Measurements from ENCODE around the gene C9orf78. TPM values are rescaled to one million over a fixed set of nuclear protein-coding genes. Genes with fewer than 3 reads are reported as not detected.

C9orf78 gene
- total and polyA plus RNA-seq, 2 of the 8 experiments (the other 6 are each of a cell fraction or from before 2014, with no cell fraction given) = 17.4 to 40.6 TPM

DNA sequence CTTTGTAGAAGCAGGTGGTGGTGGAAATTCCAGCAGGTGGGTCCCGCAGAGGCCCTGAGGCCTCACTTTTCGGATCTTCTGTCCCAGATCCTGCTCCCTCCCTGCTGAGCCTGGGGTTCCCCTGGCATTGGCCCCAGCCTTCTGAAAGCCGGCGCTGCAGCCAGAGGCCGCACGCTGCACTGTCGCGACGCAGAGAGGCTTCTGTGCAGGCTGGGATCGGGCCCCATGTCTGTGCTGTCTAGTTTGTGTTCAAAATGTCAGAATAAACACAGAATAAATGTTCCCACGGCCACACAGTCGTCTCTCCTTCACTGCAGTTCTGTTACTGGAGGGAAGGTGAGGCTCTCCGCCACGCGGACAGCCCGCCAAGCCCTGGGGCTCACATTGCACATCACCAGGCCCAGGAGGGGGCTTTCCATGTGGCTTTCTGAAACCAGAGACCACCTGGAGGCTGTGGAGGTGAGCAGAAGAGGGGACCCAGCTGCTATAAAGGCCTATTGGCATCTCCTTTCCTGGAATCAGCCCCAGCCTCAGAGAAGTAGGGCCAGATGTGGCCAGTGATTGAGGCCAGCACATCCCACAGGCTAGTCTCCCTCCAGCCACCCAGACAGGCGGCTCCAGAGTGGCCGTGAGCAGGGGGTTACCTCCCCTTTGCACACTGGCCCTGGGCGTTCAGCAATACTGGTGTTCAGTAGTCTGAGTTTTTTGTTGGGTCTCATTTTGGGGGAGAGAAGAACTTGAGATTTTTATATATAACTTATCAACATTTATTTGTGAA is 46.7 kb upstream of the C9orf78 start:
- no peaks in the 10 kb centered on the region for H3K79me1 ChIP-seq (ENCODE audit: low read depth, low read length)
- no peak overlapping the region for H2AK5ac ChIP-seq (ENCODE audit: low read depth, low read length)
- ChIA-PET CTCF (ENCODE audit: partially characterized antibody) (interaction anchor here (1.3 kb wide), 1 partner anchor 158 kb away, joined by 4 read pairs; no protein-coding TSS in a partner anchor), POLR2A (ENCODE audit: partially characterized antibody) (no interaction called here)
- no peak overlapping the region for H2BK15ac ChIP-seq (ENCODE audit: low read length)
- no peak overlapping the region for H3K4ac ChIP-seq (replicated peaks; ENCODE audit: insufficient read length, low read depth, low read length)
- peaks cover 0 to 4% (median 0%) of the 10 kb centered on the region in 4 experiments; a peak in 1 of 8 replicates for H3K36me3 ChIP-seq (ENCODE audit: control insufficient read depth in 2 of 4, insufficient read depth in 4 of 4, low read length in 3 of 4)
- no peaks in the 10 kb centered on the region for H3K9me3 ChIP-seq (ENCODE audit: insufficient read depth in 2 of 2, low read depth in 1 of 2, low read length in 1 of 2)
- peaks cover 0 to 25% (median 18%) of the 10 kb centered on the region in 4 experiments; a peak in 6 of 7 replicates for H3K4me1 ChIP-seq (replicated peaks in 1 of 4; ENCODE audit: control insufficient read depth in 3 of 4, insufficient read depth in 4 of 4, low read length in 3 of 4)
- DNase-seq (ENCODE audit: low read depth in 1 of 2, low spot score in 2 of 2) = no peak
- no peak overlapping the region for H3K56ac ChIP-seq (replicated peaks; ENCODE audit: insufficient read length, low read depth, low read length)
- H2BK5ac ChIP-seq (ENCODE audit: low read depth, low read length) = no peak overlapping the region
- no peak overlapping the region for H3K4me2 ChIP-seq (ENCODE audit: insufficient read depth in 1 of 2, low read depth in 2 of 2, low read length in 2 of 2)
- no peak overlapping the region for H4K5ac ChIP-seq (ENCODE audit: insufficient read length, low read depth, low read length)
- H4K20me1 ChIP-seq (replicated peaks in 1 of 2; ENCODE audit: control insufficient read depth in 1 of 2, insufficient read depth in 2 of 2, low read length in 2 of 2) = no peaks in the 10 kb centered on the region
- H3K4me3 ChIP-seq (ENCODE audit: extremely low read depth in 1 of 4, insufficient read depth in 2 of 4, low read depth in 3 of 4, low read length in 4 of 4) = no peak overlapping the region
- H4K8ac ChIP-seq (ENCODE audit: extremely low read depth, insufficient read depth, low read length) = no peak overlapping the region
- H3K27ac ChIP-seq (ENCODE audit: low read depth, low read length) = no peak overlapping the region
- no peak overlapping the region for H3K23ac ChIP-seq (ENCODE audit: insufficient read length)
- no peak overlapping the region for H2BK120ac ChIP-seq (replicated peaks; ENCODE audit: low read depth, low read length)
- no peak overlapping the region for H3K14ac ChIP-seq (ENCODE audit: insufficient read length)
- TF ChIP-seq RBBP5 (IDR thresholded peaks at IDR 0.05; ENCODE audit: borderline replicate concordance, low read depth, low read length) (no peak), BCL11A (IDR thresholded peaks at IDR 0.05; ENCODE audit: low read depth in 2 of 2, low read length in 2 of 2) (no peak), RNF2 (IDR thresholded peaks at IDR 0.05; ENCODE audit: borderline replicate concordance, low read depth, low read length, missing control alignments, poor library complexity, severe bottlenecking) (no peak), JUND (IDR thresholded peaks at IDR 0.05; ENCODE audit: low read length) (no peak), KDM5A (IDR thresholded peaks at IDR 0.05; ENCODE audit: low read length) (no peak), GTF2F1 (IDR thresholded peaks at IDR 0.05; ENCODE audit: borderline replicate concordance, low read depth, low read length) (no peak), NRF1 (IDR thresholded peaks at IDR 0.05; ENCODE audit: low read depth, low read length) (no peak), EP300 (IDR thresholded peaks at IDR 0.05; ENCODE audit: borderline replicate concordance in 1 of 2, low read depth in 2 of 2, low read length in 2 of 2) (no peak), BRCA1 (IDR thresholded peaks at IDR 0.05; ENCODE audit: low read depth, low read length) (no peak), RFX5 (IDR thresholded peaks at IDR 0.05; ENCODE audit: borderline replicate concordance, low read depth, low read length) (no peak)
- no peaks in the 10 kb centered on the region for H3K27me3 ChIP-seq (replicated peaks in 1 of 4; ENCODE audit: control insufficient read depth in 3 of 4, extremely low read depth in 1 of 4, insufficient read depth in 3 of 4, low read length in 3 of 4)
- H4K91ac ChIP-seq (replicated peaks; ENCODE audit: insufficient read length, low read length) = no peak overlapping the region
- no peak overlapping the region for H3K18ac ChIP-seq (ENCODE audit: extremely low read depth, low read length)
- no peak overlapping the region for H3K9ac ChIP-seq (replicated peaks in 1 of 4; ENCODE audit: extremely low read depth in 1 of 4, low read depth in 3 of 4, low read length in 3 of 4)
- H3K23me2 ChIP-seq (ENCODE audit: low read depth, low read length) = peaks cover 5% of the 10 kb centered on the region; the same call in 1 of the 2 replicates
- no peak overlapping the region for H2AFZ ChIP-seq (ENCODE audit: low read length)
- 93% methylated on average over 19 of the region's 19 CpGs; no CpG with 5 or more reads in 1 of the 2 experiments for WGBS, 2 experiments (ENCODE audit: extremely low coverage in 1 of 2, insufficient coverage in 1 of 2, insufficient read length in 1 of 2, insufficient replicate concordance in 2 of 2, low coverage in 1 of 2, low lambda C conversion rate in 2 of 2, missing lambda C conversion rate in 1 of 2)
- no peak overlapping the region for H2BK20ac ChIP-seq (ENCODE audit: low read length)
- FAIRE-seq = no peak
- no peak overlapping the region for H2BK12ac ChIP-seq (ENCODE audit: low read depth, low read length)
- no peaks in the 10 kb centered on the region for H3K79me2 ChIP-seq (ENCODE audit: control insufficient read depth in 1 of 2, insufficient read depth in 2 of 2, low read length in 2 of 2)
